Epithelial cell of proximal tubule (primary cell): Measurements from ENCODE around the gene CDH2. TPM values are rescaled to one million over a fixed set of nuclear protein-coding genes. Genes with fewer than 3 reads are reported as not detected.

Experiments used
- DNase-seq: peaks from one replicate; pipeline ENCODE4 v3.0.0-alpha.2; 2011; ENCODE audit warnings: low read depth
- H3K4me3 ChIP-seq: 2 replicates; pipeline ENCODE4 v1.5.1; 2011; ENCODE audit warnings: low read depth, mild to moderate bottlenecking, low read length
- total RNA-seq: library from RNA; depleted of rRNA; stranded (reverse); fragments of >200 nt; gene quantifications from 2 replicates; pipeline ENCODE4 v1.2.3, GENCODE V29; 2015
- TF ChIP-seq, protein P1 (sequence below): conservative IDR thresholded peaks from 2 replicates; pipeline ENCODE4 v1.5.1; 2012; ENCODE audit warnings: low read depth, mild to moderate bottlenecking, low read length

CDH2 gene
- total RNA-seq, 1 donor from 2014 or later = 74.5 TPM

DNA sequence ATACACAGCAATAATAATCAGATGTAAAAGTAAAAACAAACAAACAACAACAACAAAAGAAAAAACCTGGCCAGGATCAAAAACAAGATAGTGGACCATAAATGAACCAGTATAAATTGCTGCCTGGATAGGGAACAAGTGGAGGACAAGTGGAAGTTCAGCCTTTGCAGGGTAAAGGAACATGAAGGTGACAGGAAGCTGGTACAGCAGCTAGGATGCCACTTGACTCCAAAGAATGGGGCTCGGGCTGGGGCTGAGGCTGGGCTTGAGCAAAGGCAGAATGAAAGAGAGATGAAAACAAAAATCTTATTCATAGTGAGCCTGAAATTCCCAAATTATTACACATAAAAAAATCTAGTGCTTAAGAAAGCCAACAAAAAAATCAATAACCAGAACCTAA, 146.5 kb downstream of the CDH2 start:
- no peak for DNase-seq
- H3K4me3 ChIP-seq = no peak overlapping the region
- TF ChIP-seq, protein P1, sequence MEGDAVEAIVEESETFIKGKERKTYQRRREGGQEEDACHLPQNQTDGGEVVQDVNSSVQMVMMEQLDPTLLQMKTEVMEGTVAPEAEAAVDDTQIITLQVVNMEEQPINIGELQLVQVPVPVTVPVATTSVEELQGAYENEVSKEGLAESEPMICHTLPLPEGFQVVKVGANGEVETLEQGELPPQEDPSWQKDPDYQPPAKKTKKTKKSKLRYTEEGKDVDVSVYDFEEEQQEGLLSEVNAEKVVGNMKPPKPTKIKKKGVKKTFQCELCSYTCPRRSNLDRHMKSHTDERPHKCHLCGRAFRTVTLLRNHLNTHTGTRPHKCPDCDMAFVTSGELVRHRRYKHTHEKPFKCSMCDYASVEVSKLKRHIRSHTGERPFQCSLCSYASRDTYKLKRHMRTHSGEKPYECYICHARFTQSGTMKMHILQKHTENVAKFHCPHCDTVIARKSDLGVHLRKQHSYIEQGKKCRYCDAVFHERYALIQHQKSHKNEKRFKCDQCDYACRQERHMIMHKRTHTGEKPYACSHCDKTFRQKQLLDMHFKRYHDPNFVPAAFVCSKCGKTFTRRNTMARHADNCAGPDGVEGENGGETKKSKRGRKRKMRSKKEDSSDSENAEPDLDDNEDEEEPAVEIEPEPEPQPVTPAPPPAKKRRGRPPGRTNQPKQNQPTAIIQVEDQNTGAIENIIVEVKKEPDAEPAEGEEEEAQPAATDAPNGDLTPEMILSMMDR = no peak

DNA sequence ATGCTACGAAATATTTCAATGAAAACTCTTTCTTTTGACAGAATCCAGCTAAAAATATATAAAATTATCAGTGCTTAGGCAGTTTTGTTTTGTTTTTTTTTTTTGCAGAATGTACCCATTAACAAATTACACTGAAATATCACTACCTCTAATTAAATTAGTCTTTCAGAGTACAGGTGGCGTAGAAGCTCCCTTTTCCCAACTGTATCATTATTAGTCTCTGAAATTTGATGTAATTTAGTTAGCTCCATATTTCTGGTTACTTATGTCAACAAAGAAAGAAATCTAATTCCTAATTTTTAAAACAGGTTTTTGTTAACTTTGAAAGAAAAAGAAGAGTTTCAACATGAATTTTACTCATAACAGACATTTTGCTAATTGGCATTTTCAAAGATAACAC, 149.2 kb downstream of the CDH2 start:
- TF ChIP-seq, protein P1 = no peak
- H3K4me3 ChIP-seq = no peak overlapping the region
- DNase-seq = no peak

DNA sequence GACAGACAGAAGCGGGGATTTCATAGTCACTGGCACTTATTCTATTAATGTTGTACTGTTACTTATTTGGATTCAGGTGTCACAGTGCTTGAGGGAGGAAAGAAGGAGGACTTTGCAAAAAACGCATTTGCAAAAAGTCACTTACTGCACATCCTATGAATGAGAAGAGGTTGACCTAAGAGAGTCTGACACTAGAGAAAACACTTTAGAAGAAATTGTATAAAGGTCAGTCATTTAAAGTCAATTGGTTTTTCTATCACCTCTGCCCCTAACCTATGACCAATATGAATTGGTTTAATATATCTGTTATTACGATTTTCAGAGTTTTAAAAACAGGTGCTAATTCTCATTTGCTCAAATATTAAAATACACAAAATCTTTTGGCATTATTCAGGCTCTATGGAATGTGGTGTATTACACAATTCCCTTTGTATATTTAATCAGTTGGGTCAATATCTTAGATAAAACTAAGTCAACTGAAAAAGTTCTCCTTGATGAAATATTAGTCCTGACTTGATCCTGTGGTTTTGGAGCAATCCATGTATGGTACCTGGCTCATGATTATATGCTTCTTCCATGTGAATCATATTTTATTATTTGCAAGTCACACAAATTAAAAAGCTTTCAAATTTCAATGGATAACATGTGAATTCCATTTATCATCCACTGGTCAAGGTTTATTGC, 157.4 kb downstream of the CDH2 start:
- no peak overlapping the region for H3K4me3 ChIP-seq
- TF ChIP-seq, protein P1 = no peak
- no peak for DNase-seq

DNA sequence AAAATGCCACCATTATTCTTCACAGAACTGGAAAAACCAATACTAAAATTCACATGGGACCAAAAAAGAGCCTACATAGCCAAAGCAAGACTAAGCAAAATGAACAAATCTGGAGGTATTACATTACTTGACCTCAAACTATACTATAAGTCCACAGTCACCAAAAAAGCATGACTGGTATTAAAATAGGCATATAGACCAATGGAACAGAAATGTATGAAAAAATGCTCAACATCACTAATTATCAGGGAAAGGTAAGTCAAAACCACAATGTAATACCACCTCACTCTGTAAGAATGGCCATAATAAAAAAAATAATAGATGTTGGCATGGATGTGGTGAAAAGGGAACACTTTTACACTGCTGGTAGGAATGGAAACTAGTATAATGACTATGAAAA, 158.6 kb downstream of the CDH2 start:
- TF ChIP-seq, protein P1 = no peak
- DNase-seq = no peak
- H3K4me3 ChIP-seq = no peak overlapping the region

GRCh38 chr18:28015671-28016070, 161.3 kb downstream of the CDH2 start:
- H3K4me3 ChIP-seq = no peak overlapping the region
- no peak for DNase-seq
- TF ChIP-seq, protein P1 = no peak

DNA sequence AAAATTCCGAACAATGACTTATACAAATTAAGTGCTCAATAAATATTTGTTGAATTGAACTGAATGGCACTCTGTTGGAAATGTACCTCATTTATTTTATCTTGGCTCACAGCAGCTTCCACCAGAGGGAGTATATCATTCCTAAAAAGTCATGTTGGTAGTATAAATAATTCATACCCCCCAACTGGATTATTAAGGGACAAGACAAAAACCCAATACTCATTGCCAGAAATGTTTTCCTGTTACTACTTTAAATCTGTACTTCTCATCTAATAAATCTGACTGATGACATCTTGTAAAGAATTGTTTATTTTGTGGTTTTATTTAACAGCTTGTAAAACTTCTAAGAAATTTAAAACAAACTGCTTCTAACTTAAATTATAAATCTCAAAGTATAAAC, 163.9 kb downstream of the CDH2 start:
- DNase-seq = no peak
- TF ChIP-seq, protein P1 = peak; percentile 61
- H3K4me3 ChIP-seq = no peak overlapping the region

- TF ChIP-seq, protein P1 = no peak
- no peak for DNase-seq
- no peak overlapping the region for H3K4me3 ChIP-seq
Measured at GRCh38 chr18:28012336-28012735, 164.6 kb downstream of the CDH2 start.
